ENCODE results near the gene RAPGEF2.
"Not testable (repeated sequence)": the region's sequence is repeated elsewhere in the genome, so short reads cannot be mapped to it uniquely, and the experiment has no call there.

Gene RAPGEF2

GRCh38 chr4:159248384-159249178 lies 145.7 kb downstream of the RAPGEF2 start:
- DNase-seq: peak; percentile 54

- DNase-seq: no peak
These were observed 148.0 kb downstream of the RAPGEF2 start for GRCh38 chr4:159250751-159251325.

GRCh38 chr4:159251580-159251979 lies 148.7 kb downstream of the RAPGEF2 start:
- not testable (repeated sequence) for DNase-seq

- DNase-seq: no peak
These were observed 149.6 kb downstream of the RAPGEF2 start for GRCh38 chr4:159252491-159252890.

GRCh38 chr4:159256037-159256436 lies 153.2 kb downstream of the RAPGEF2 start:
- DNase-seq: no peak

GRCh38 chr4:159258889-159259560 lies 156.1 kb downstream of the RAPGEF2 start:
- DNase-seq: no peak

GRCh38 chr4:159264057-159264456 lies 161.2 kb downstream of the RAPGEF2 start:
- DNase-seq: no peak

- no peak for DNase-seq
These were observed 164.3 kb downstream of the RAPGEF2 start for GRCh38 chr4:159266981-159267868.

- no peak for DNase-seq
These were observed 165.0 kb downstream of the RAPGEF2 start for GRCh38 chr4:159267869-159268285.

- DNase-seq: no peak
These were observed 165.7 kb downstream of the RAPGEF2 start for GRCh38 chr4:159268607-159269006.

GRCh38 chr4:159269116-159269515 lies 166.2 kb downstream of the RAPGEF2 start:
- no peak for DNase-seq

- no peak for DNase-seq
These were observed 167.1 kb downstream of the RAPGEF2 start for GRCh38 chr4:159269956-159270355.

GRCh38 chr4:159271856-159272255 lies 169.0 kb downstream of the RAPGEF2 start:
- no peak for DNase-seq

- DNase-seq: no peak
These were observed 169.6 kb downstream of the RAPGEF2 start for GRCh38 chr4:159272273-159273140.

- DNase-seq: no peak
These were observed 170.2 kb downstream of the RAPGEF2 start for GRCh38 chr4:159273141-159273438.

- DNase-seq: no peak
These were observed 171.0 kb downstream of the RAPGEF2 start for GRCh38 chr4:159273841-159274240.

GRCh38 chr4:159278399-159278798 lies 175.5 kb downstream of the RAPGEF2 start:
- DNase-seq: no peak

- DNase-seq: no peak
These were observed 176.2 kb downstream of the RAPGEF2 start for GRCh38 chr4:159279084-159279483.

GRCh38 chr4:159280442-159281172 lies 177.7 kb downstream of the RAPGEF2 start:
- DNase-seq: no peak

GRCh38 chr4:159281771-159282170 lies 178.9 kb downstream of the RAPGEF2 start:
- no peak for DNase-seq

- no peak for DNase-seq
These were observed 179.4 kb downstream of the RAPGEF2 start for GRCh38 chr4:159282329-159282728.

Measured in NCI-H774 (cell line).